GM12891 (cell line): ENCODE data around the gene POLN.

Experiments
- POLR2A ChIP-seq: IDR thresholded peaks from 2 replicates; pipeline ENCODE4 v1.6.1; 2011; ENCODE audit warnings: low read depth, low read length, control low read depth
- POLR2AphosphoS5 ChIP-seq: IDR thresholded peaks from 2 replicates; pipeline ENCODE4 v1.6.1; 2011; ENCODE audit warnings: low read depth, low read length, control low read depth

DNA sequence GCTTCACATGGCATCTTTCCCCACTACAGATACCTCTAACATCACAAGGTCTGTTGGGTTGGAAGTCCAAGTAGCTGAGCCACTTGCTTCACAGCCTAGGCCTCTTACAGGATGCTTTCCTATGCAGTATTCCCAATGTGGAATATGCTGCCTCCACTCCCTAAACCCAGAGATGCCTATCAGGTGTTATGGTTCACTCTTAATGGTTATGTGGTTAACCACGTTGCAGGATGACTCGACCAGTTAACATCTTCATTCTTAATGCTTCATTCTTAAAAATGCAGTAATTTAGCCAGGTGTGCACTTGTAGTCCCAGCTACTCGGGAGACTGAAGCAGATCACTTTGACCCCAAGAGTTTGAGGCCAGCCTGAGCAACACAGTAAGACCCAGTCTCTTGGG is 24.2 kb downstream of the POLN start:
- TF ChIP-seq POLR2A, result no peak
- TF ChIP-seq POLR2AphosphoS5, result no peak
